Activated CD4-positive, CD25-positive, alpha-beta regulatory T cell (primary cell): ENCODE measurements around the gene SCUBE3.

Experiments
- DNase-seq, 4 experiments: peaks; one replicate each; lab custom pipeline; 2025; lab: John Stamatoyannopoulos, UW

SCUBE3 gene

DNA sequence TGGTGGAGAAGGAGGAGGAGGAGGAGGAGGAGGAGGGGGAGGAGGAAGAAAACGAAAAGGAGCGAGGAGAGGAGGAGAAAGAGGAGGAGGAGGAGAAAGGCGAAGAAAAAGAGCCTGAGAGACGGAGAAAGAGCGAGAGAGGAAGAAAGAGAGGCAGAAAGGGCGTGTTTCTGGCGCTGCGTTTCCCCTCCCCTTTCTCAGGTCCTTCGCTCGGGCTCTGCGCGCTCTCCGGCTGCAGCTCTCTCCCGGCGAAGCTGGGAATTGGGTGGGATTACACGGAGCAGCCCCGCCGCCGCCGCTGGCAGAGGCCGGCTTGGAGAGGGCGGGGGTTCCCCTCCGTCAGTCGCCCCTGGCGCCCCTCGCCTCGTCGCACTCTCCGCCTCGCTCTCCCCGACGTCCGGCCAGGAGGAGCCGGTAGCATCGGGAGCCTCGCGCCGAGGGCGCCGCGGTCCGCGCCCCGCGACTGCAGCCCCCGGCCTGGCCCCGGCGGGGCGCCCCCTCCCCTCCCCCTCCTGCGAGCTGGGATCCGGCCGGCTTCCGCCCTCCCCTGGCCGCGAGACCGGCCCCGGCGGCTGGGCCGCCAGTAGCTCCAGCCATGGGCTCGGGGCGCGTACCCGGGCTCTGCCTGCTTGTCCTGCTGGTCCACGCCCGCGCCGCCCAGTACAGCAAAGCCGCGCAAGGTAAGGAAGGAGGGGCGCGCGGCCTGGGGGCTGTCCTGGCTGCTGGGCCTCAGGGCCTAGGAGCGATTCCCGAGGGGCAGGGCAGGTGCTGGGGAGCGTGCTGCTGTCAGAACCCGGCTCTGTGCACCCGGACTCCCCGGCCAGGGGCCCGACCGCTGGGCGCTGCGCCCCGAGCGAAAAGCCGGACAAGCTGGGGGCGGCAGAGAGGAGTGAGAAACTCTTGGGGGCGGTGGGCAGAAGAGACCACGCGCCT is at the start of gene SCUBE3:
SCUBE3 (plus strand) TSS at position 133 of the 933 bp plus-strand sequence; CDS start at position 596, 463 bp downstream.
- no peak for DNase-seq

- no peak for DNase-seq
These were observed 49.5 kb upstream of the SCUBE3 start for GRCh38 chr6:35164277-35164676.

- no peak for DNase-seq
These were observed 48.9 kb upstream of the SCUBE3 start for GRCh38 chr6:35164868-35165267.

GRCh38 chr6:35165630-35166071 is 48.1 kb upstream of the SCUBE3 start:
- DNase-seq: no peak

DNA sequence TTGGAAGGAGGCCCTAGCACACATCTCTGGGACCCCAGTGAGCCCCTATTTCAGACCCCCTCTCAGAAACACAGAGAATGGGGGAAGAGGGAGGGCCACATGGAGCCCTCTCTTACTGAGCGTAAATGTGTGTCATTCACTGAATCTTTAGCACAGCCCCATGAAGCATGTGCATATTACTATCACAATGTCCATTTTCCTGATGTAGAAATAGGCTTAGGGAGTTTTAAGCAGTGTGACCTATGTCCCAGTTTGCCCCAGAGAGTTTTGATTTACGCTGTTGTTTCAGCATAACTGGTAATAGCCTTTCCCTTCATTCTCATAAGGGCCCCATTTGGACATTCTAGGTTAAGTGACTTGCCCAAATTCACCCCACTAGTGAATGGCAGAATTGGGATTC is 47.6 kb upstream of the SCUBE3 start:
- no peak for DNase-seq

GRCh38 chr6:35166520-35166919 is 47.2 kb upstream of the SCUBE3 start:
- DNase-seq: no peak

DNA sequence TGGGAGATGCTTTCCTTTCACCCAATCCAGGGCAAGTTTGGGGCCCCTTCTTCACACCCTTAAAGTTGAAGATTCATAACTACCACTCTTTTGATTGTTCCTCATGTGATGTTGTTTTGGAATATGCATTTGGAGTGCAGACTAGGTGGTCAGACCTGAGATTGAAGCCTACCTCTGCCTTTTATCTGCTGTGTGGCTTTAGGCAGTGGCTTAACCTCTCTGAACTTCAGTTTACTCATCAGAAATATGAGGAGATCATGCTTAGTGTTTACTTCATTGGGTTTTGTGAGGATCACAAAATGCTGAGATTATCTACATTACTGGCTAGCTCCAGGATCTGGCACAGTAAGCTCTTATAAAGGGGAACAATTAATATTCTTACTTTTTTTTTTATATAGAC is 46.3 kb upstream of the SCUBE3 start:
- no peak for DNase-seq

GRCh38 chr6:35168461-35168861 is 45.3 kb upstream of the SCUBE3 start:
- DNase-seq: no peak

GRCh38 chr6:35170166-35170565 is 43.6 kb upstream of the SCUBE3 start:
- DNase-seq: no peak

DNA sequence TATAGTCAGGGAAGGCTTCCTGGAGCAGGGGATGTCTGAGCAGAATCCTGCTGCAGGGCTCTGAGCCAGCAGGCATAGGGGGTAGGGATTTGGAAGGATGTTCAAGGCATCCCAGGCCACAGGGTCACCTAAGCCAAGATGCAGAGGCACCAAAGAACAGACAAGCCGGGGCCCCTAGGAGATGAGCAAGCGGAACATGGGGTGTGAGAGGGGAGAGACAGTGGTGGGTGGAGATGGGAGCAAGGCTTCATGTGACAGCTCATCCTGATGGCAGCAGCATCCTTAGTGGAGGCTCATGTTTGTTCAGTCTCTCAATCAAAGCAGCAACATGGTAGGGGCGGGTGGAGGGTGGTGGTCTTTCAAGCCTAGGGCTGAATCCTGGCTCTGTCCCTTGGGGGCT is 42.9 kb upstream of the SCUBE3 start:
- no peak for DNase-seq

GRCh38 chr6:35173044-35173426 is 40.7 kb upstream of the SCUBE3 start:
- DNase-seq: no peak

GRCh38 chr6:35173427-35174087 is 40.2 kb upstream of the SCUBE3 start:
- no peak for DNase-seq

GRCh38 chr6:35174088-35174434 is 39.7 kb upstream of the SCUBE3 start:
- DNase-seq: no peak

DNA sequence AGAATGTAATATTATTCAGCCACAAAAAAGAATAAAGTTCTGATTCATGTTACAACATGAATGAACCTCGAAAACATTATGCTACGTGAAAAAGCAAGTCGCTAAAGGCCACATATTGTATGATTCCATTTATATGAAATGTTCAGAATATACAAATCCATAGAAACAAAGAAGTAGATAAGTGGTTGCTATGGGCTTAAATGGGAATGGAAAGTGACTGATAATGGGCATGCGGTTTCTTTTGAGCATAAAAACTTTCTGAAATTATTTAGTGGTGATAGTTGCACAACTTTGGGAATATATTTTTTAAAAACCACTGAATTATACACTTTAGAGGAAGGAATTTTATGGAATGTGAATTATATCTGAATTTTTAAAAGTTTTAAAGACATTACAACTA is 39.3 kb upstream of the SCUBE3 start:
- no peak for DNase-seq

DNA sequence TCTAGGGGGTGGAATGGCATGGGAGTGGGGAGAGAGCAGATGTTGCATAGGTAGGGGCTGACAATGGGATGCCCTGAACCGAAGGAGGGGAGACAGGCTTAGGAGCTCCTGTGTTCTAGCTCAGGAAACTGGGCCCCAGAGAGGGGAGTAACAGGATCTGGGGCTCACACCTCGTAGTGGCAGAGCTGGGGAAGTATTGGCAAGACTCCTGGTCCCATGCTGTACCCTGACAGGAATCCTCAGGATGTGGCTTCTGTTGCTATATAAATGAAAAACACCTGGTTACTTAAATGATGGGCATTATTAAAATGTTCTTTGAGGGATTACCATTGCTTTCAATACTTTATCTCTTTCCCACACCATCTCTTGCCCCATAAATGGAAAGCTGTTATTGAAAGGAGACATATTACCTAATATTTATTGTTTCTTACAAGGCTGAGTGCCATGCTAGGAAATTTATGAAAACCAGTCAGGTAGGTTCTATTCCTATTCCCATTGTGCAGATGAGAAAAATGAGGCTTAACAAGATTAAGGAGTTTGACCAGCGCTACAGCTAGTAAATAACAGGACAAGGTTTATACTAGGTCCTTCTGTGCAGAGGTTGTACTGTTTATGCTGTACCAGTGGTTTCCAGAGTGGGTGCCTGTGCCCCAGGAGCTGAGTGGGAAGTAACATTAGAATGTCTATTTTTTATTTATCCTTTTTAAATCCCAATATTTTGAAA is 37.3 kb upstream of the SCUBE3 start:
- no peak for DNase-seq

- DNase-seq: no peak
These were observed 36.6 kb upstream of the SCUBE3 start for GRCh38 chr6:35177157-35177556.

DNA sequence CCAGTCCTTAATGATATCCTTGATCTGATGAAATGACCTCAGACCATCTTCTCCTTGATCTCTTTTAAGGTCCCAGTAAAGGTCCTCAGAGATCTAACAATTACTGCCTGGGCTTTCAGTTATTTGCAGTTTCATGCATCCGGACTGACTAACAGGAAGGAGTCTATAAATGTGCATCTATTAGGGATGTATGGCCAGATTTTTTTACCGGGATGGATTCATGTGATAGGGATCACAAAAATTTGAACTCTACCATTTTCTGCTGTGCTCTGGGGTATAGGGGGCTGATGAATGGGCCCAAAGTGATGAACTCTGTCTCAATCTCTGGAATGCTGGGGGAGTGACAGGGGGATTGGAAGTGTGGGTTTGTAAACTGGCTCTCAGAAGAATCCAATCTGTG is 36.2 kb upstream of the SCUBE3 start:
- DNase-seq: no peak

GRCh38 chr6:35178012-35178411 is 35.7 kb upstream of the SCUBE3 start:
- no peak for DNase-seq

GRCh38 chr6:35178932-35179832 is 34.6 kb upstream of the SCUBE3 start:
- DNase-seq: no peak

DNA sequence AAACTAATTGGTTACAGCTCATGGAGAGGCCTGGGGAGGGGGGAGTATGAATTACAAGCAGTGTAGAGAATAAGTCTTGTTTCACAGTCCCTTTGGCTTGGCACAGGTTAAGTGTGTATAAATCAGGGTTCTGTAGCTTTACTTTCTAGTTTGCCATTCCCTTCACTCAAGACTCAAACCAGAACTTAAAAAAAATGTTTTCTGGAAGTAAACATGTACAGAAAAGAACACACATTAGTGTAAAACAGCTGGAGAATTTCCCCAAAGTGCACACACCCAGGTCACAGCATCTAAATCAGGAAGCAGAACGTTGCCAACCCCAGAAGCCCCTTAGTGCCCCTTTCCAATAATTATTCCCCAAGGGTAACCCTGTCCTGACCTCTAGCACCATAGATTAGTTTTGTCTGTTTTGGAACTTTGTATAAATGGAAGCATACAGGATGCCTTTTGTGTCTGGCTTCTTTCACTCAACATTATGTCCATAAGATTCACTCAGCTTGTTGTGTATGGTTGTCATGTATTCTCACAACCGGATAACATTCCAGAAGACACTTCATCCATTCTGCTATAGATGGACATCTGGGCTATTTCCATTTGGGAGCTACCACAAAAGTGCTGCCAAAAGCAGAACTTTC is 33.7 kb upstream of the SCUBE3 start:
- DNase-seq: no peak

DNA sequence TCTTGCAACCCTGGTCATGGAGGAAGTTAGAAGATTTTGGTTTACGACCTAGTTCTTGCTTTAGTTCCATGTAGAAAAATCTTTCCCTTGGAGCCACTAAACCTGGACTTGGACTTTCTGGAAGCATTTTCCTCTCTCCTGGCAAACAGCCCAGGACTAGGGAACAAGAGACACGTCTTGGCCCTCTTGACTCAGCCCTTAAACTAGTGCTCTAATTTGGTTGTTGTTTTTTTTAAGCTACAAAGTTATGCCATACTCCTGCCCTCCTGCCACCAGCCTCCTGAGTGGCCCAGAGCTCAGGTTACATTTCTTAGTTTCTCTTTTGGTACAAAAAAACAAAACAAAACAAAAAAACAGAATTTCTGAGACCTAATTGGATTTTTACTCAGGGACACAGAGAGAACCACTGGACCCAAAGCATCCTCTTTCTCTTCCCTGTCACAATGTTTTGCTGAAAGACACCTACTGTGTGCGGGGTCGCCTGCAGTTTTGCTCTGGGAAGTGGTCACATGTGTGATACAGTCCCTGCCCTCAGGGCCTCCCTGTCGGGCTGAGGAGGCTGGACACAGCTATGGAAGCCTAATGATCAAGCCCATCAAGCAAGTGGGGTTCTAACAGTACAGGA is 32.3 kb upstream of the SCUBE3 start:
- DNase-seq: no peak
